OCI-LY1 (cell line): ENCODE data around the gene NDUFS8.
"Not testable (repeated sequence)": the region's sequence is repeated elsewhere in the genome, so short reads cannot be mapped to it uniquely, and the experiment has no call there.

ENCODE experiments used
- H2AFZ ChIP-seq: fragments of 200-600 bp; sonication (generic), shearing (Covaris generic); 2 replicates; pipeline ENCODE4 v1.6.0; 2014; ENCODE audit warnings: antibody characterized with exemption, mild to moderate bottlenecking, low read length
- H3F3A ChIP-seq: fragments of 200-600 bp; sonication (generic), shearing (Covaris generic); 2 replicates; pipeline ENCODE4 v1.6.0; 2014; ENCODE audit warnings: mild to moderate bottlenecking, antibody characterized with exemption, low read length, moderate library complexity; ENCODE audit not compliant: insufficient read depth
- H3K27ac ChIP-seq: fragments of 200-600 bp; sonication (generic); 2 replicates; pipeline ENCODE4 v1.5.1; 2014; ENCODE audit warnings: low read length, mixed run types, mild to moderate bottlenecking, low read depth; ENCODE audit not compliant: poor library complexity, severe bottlenecking
- H3K27me3 ChIP-seq: fragments of 200-600 bp; sonication (generic); 2 replicates; pipeline ENCODE4 v1.6.0; 2014; ENCODE audit warnings: antibody characterized with exemption, mild to moderate bottlenecking, low read length, moderate library complexity; ENCODE audit not compliant: insufficient read depth
- H3K36me3 ChIP-seq: fragments of 200-600 bp; sonication (generic); 2 replicates; pipeline ENCODE4 v1.6.1; 2014; ENCODE audit warnings: mild to moderate bottlenecking, antibody characterized with exemption, low read length, moderate library complexity, mixed read lengths; ENCODE audit not compliant: insufficient read depth
- H3K4me1 ChIP-seq: fragments of 200-600 bp; sonication (generic); 2 replicates; pipeline ENCODE4 v1.5.1; 2014; ENCODE audit warnings: mild to moderate bottlenecking, low read length, moderate library complexity; ENCODE audit not compliant: insufficient read depth, severe bottlenecking
- H3K4me2 ChIP-seq: fragments of 200-600 bp; sonication (generic), shearing (Covaris generic); 2 replicates; pipeline ENCODE4 v1.6.1; 2014; ENCODE audit warnings: low read length
- H3K4me3 ChIP-seq: fragments of 200-600 bp; sonication (generic); 2 replicates; pipeline ENCODE4 v1.5.1; 2014; ENCODE audit warnings: low read length, low read depth, mild to moderate bottlenecking, mixed read lengths; ENCODE audit not compliant: poor library complexity, severe bottlenecking
- H3K79me2 ChIP-seq: fragments of 200-600 bp; shearing (Covaris generic); 2 replicates; pipeline ENCODE4 v1.6.1; 2016; ENCODE audit warnings: mixed run types, low read length, mixed read lengths; ENCODE audit not compliant: insufficient read depth
- H3K9ac ChIP-seq: fragments of 200-600 bp; sonication (generic), shearing (Covaris generic); 2 replicates; pipeline ENCODE4 v1.6.1; 2014; ENCODE audit warnings: mild to moderate bottlenecking, low read length, mixed read lengths
- H3K9me2 ChIP-seq: fragments of 200-600 bp; sonication (generic), shearing (Covaris generic); 2 replicates; pipeline ENCODE4 v1.6.1; 2014; ENCODE audit warnings: low read depth, mild to moderate bottlenecking, low read length, mixed read lengths
- H3K9me3 ChIP-seq: fragments of 200-600 bp; shearing (Covaris generic); 2 replicates; pipeline ENCODE4 v1.6.1; 2014; ENCODE audit warnings: low read length, mixed read lengths
- H4K20me1 ChIP-seq: fragments of 200-600 bp; sonication (generic), shearing (Covaris generic); 2 replicates; pipeline ENCODE4 v1.6.0; 2016; ENCODE audit warnings: mild to moderate bottlenecking, low read length; ENCODE audit not compliant: insufficient read depth
- CTCF ChIP-seq: fragments of 200-600 bp; sonication (generic), shearing (Covaris generic); IDR thresholded peaks from 2 replicates; pipeline ENCODE4 v1.5.1; 2017; ENCODE audit warnings: mild to moderate bottlenecking, antibody characterized with exemption, low read length, moderate library complexity, mixed read lengths
- EZH2 ChIP-seq: fragments of 200-600 bp; sonication (generic), shearing (Covaris generic); IDR thresholded peaks from 2 replicates; pipeline ENCODE4 v1.8.0; 2017; ENCODE audit warnings: borderline replicate concordance, mixed run types, mild to moderate bottlenecking, antibody characterized with exemption, low read length, moderate library complexity, mixed read lengths

NDUFS8 gene

GRCh38 chr11:68030318-68031143 is at the start of gene NDUFS8:
NDUFS8 (plus strand) TSS chr11:68030681; CDS start chr11:68032152, 1,471 bp downstream.
- no peaks in the 10 kb centered on the region for H3K9me2 ChIP-seq
- H3K79me2 ChIP-seq: no peaks in the 10 kb centered on the region
- no peak within 1 kb of the TSS for H2AFZ ChIP-seq
- H3K4me3 ChIP-seq: peak within 1 kb of the TSS; percentile 85
- peak within 1 kb of the TSS; percentile 94 for H3K4me2 ChIP-seq
- no peaks in the 10 kb centered on the region for H3K9me3 ChIP-seq
- peak within 1 kb of the TSS; percentile 21 for H3K27ac ChIP-seq
- H4K20me1 ChIP-seq: no peaks in the 10 kb centered on the region
- H3K36me3 ChIP-seq: peaks cover 24% of the 10 kb centered on the region; the same call in 1 of the 2 replicates
- no peaks in the 10 kb centered on the region for H3K27me3 ChIP-seq
- no peak for TF ChIP-seq EZH2
- no peak for TF ChIP-seq CTCF
- H3F3A ChIP-seq: no peaks in the 10 kb centered on the region
- peaks cover 28% of the 10 kb centered on the region for H3K4me1 ChIP-seq
- H3K9ac ChIP-seq: peak within 1 kb of the TSS; percentile 98

DNA sequence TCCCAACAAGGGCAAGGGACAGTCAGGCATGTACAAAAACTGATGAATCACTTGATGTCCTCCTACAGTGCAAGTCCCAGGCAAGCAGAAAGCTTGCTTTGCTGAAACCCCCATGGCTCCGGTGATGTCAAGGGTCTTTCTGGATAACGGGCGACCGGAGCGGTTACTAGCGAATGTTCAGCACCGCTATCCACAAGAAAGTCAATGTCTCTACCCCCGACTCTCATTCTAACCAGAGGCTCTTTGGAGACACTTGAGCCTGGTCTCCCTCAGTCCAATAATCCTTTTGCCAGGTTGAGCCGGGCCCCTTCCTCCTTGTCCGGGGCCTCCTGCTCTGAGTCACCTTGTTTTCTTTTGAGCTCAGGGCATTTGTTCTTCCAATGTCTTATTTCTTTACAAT is 49.3 kb upstream of the NDUFS8 start:
- H2AFZ ChIP-seq, H3K27ac ChIP-seq, H3K4me2 ChIP-seq, H3K4me3 ChIP-seq, H3K36me3 ChIP-seq, H3K4me1 ChIP-seq, H3K27me3 ChIP-seq, H3K79me2 ChIP-seq, H4K20me1 ChIP-seq, H3K9me3 ChIP-seq, H3F3A ChIP-seq, H3K9ac ChIP-seq, H3K9me2 ChIP-seq: not testable (repeated sequence)

DNA sequence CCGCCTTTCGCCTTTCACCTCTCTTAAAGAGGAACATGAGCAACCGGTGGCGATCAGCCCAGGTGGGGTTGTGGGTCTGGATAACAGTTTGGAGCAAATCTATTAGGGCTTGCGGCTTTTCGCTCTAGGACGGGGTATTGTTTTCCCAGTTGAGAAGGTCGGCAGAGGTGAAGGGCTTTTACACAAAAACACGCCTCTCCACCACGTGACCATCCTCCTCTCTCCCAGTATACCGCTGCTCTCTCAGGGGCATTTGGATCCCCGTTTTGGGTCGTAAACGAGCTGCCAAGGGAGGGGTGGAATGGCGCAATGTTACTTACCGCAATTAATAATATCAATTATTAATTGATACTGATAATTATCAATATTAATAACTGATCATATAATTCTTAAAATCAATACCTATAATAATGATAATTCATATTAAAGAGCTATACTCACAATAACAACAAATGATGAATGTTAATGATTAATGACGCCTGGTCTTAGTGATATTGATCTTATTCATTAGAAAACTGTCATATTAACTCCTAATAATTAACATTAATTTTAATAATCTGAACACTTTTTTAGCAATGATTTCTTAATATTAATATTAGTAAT is 48.1 kb upstream of the NDUFS8 start:
- H3K9me3 ChIP-seq, H3K36me3 ChIP-seq, H3K27me3 ChIP-seq, H4K20me1 ChIP-seq, H3K79me2 ChIP-seq, H3K27ac ChIP-seq, H3K4me1 ChIP-seq, H3K4me2 ChIP-seq, H3K4me3 ChIP-seq, H3F3A ChIP-seq, H3K9me2 ChIP-seq, H3K9ac ChIP-seq, H2AFZ ChIP-seq: not testable (repeated sequence)

GRCh38 chr11:67983951-67984350 is 46.5 kb upstream of the NDUFS8 start:
- no peak overlapping the region for H3K4me2 ChIP-seq
- no peaks in the 10 kb centered on the region for H4K20me1 ChIP-seq
- H3K4me3 ChIP-seq: no peak overlapping the region
- no peaks in the 10 kb centered on the region for H3K27me3 ChIP-seq
- no peaks in the 10 kb centered on the region for H3K36me3 ChIP-seq
- no peak overlapping the region for H3K9ac ChIP-seq
- no peak overlapping the region for H2AFZ ChIP-seq
- H3K9me3 ChIP-seq: no peaks in the 10 kb centered on the region
- H3K9me2 ChIP-seq: no peaks in the 10 kb centered on the region
- H3K4me1 ChIP-seq: no peaks in the 10 kb centered on the region
- H3F3A ChIP-seq: no peaks in the 10 kb centered on the region
- H3K27ac ChIP-seq: no peak overlapping the region
- TF ChIP-seq EZH2 (no peak), CTCF (no peak)
- H3K79me2 ChIP-seq: no peaks in the 10 kb centered on the region

DNA sequence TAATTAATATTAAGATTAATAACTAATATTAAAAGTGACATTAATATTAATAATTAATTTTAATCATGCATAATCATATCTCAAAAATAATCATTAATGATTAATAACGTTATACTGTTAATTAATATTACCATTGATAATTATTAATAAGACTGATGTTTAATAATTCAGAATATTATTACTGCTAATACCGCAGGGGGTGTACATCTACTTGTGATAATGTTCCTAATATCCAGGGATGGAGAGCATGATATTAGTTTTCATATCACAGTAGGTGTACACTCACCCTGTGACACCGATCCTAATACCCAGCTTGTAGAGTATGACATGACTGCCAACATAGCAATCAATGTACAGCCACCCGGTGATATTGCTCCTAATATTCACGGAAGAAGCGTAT is 45.2 kb upstream of the NDUFS8 start:
- not testable (repeated sequence) for H3K27me3 ChIP-seq, H2AFZ ChIP-seq, H3K36me3 ChIP-seq, H3K4me3 ChIP-seq, H3K4me1 ChIP-seq, H3K9ac ChIP-seq, H3K9me2 ChIP-seq, H4K20me1 ChIP-seq, H3F3A ChIP-seq, H3K9me3 ChIP-seq, H3K4me2 ChIP-seq, H3K79me2 ChIP-seq, H3K27ac ChIP-seq
